Measurements from ENCODE around the gene ZFP69.

- TF ChIP-seq CTCF (conservative IDR thresholded peaks at IDR 0.05) (no peak), EZH2 (IDR thresholded peaks at IDR 0.05; ENCODE audit: low read depth) (no peak)
These were observed 41.6 kb upstream of the ZFP69 start for GRCh38 chr1:40435471-40435870.

Data from PC-9 (cell line).